ENCODE results near the gene GFER. TPM values are rescaled to one million over a fixed set of nuclear protein-coding genes. Genes with fewer than 3 reads are reported as not detected.

The GFER gene
- total RNA-seq, 1 donor, result 9.5 TPM

- DNase-seq (ENCODE audit: low read depth), result no peak
- TF ChIP-seq, protein P1, sequence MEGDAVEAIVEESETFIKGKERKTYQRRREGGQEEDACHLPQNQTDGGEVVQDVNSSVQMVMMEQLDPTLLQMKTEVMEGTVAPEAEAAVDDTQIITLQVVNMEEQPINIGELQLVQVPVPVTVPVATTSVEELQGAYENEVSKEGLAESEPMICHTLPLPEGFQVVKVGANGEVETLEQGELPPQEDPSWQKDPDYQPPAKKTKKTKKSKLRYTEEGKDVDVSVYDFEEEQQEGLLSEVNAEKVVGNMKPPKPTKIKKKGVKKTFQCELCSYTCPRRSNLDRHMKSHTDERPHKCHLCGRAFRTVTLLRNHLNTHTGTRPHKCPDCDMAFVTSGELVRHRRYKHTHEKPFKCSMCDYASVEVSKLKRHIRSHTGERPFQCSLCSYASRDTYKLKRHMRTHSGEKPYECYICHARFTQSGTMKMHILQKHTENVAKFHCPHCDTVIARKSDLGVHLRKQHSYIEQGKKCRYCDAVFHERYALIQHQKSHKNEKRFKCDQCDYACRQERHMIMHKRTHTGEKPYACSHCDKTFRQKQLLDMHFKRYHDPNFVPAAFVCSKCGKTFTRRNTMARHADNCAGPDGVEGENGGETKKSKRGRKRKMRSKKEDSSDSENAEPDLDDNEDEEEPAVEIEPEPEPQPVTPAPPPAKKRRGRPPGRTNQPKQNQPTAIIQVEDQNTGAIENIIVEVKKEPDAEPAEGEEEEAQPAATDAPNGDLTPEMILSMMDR (IDR thresholded peaks at IDR 0.05; ENCODE audit: insufficient read depth, low read depth, low read length), result no peak
- no peak overlapping the region for H3K4me3 ChIP-seq (ENCODE audit: low read depth, low read length)
These were observed 5.4 kb upstream of the GFER start for GRCh38 chr16:1978476-1979120.

DNA sequence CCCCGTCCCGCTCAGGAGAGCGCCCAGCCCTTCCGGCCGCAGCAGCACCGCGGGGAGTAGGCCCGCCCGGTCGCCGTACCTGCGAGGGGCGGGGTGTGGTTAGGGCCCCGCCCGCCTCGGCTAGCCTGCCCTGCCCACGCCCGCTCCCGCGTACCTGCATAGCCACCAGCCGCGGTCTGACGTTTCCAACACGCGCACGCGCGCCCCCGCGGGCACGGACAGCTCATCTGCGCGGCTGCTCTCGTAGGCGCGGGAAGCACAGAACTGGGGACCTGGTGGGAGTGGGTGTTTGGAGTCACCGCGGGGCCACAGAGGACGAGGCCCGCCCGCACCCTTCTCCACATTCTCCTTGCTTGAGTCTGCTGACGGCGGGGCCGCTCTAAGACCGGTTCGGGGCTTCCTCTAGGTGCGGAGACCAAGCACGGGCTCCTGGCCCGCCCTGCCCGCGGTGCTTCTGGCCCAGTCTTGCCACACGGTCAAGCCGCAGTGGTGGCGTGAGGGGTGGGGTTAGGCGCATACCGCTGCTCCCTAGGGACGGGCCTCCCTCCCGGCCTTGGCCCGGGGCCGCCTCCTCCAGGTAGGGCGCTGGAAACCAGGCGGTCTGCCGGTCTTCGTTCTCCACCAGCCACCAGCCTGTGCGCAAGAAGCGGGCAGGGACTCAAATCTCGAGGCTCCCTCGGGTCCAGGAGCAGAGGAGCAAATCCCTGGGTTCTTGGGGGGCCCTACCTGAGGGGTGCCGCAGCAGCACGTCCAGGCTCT is 4.5 kb upstream of the GFER start:
- TF ChIP-seq, protein P1 (IDR thresholded peaks at IDR 0.05; ENCODE audit: insufficient read depth, low read depth, low read length), result no peak
- H3K4me3 ChIP-seq (ENCODE audit: low read depth, low read length), result no peak overlapping the region
- DNase-seq (ENCODE audit: low read depth), result no peak

GRCh38 chr16:1980030-1980769 is 3.8 kb upstream of the GFER start:
- no peak overlapping the region for H3K4me3 ChIP-seq (ENCODE audit: low read depth, low read length)
- DNase-seq (ENCODE audit: low read depth), result no peak
- TF ChIP-seq, protein P1 (IDR thresholded peaks at IDR 0.05; ENCODE audit: insufficient read depth, low read depth, low read length), result no peak

DNA sequence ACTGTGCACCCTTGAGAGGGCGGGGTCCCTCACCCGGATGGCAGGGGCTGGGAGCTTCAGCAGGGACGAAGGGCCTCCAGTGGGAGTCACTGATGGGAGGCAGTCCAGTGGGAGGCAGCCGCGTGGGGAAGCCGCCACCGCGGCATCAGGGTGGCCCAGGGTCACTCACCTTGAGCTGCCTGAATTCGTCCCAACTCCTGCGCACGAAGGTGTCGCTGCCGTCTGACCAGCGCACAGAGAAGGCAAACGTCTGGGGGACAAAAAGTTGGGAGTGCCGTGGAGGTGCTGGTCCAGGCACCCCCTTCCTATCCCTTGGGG is 3.3 kb upstream of the GFER start:
- no peak overlapping the region for H3K4me3 ChIP-seq (ENCODE audit: low read depth, low read length)
- TF ChIP-seq, protein P1 (IDR thresholded peaks at IDR 0.05; ENCODE audit: insufficient read depth, low read depth, low read length), result no peak
- no peak for DNase-seq (ENCODE audit: low read depth)

- H3K4me3 ChIP-seq (ENCODE audit: low read depth, low read length), result no peak within 1 kb of the TSS
- no peak for DNase-seq (ENCODE audit: low read depth)
These were observed 2.6 kb upstream of the GFER start, which contains the start of gene NOXO1 for GRCh38 chr16:1981398-1981836. Gene NOXO1 (minus strand): TSS chr16:1981469. CDS start chr16:1981179, 290 bp downstream.

DNA sequence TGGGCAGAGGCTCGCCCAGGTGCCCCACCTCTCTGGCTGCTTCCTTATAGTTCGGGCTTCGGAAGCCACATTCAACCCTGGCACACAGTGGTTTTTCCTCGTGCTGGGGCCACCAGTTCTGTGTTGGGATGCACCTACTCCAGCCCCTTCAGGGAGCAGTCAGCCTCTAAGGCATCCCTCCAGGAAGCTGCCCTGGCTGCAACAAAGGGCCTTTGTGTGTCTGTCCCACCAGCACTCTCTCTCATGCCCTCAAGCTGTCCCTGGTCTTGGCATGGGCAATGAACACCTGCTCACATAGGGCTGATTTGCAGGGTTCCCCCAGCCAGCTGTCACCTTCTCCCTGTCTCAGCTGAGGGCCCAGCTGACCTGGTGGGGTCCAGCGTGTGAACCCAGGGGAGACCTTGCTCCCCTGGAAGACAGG is 2.0 kb upstream of the GFER start:
- no peak for DNase-seq (ENCODE audit: low read depth)
- TF ChIP-seq, protein P1 (IDR thresholded peaks at IDR 0.05; ENCODE audit: insufficient read depth, low read depth, low read length), result no peak
- H3K4me3 ChIP-seq (ENCODE audit: low read depth, low read length), result no peak overlapping the region

More at GRCh38 chr16:1981398-1981836, 2.6 kb upstream of the GFER start, which contains the start of gene NOXO1:
- TF ChIP-seq, protein P1 (IDR thresholded peaks at IDR 0.05; ENCODE audit: insufficient read depth, low read depth, low read length), result no peak
